Endothelial cell of umbilical vein (primary cell): ENCODE data around the gene FXYD6. TPM values are rescaled to one million over a fixed set of nuclear protein-coding genes. Genes with fewer than 3 reads are reported as not detected.

Experiments used
- BruUV-seq: library from RNA; stranded (reverse); fragments of 400-500 nt; replicated peaks from 2 replicates; lab custom pipeline; 2021; lab: Mats Ljungman, UMichigan
- CTCF ChIA-PET: fragments of 300-600, 350-600 bp; sonication (Branson Sonifier 250); formaldehyde crosslinking; loops from one replicate; lab custom pipeline; 2021; ENCODE audit warnings: antibody characterized with exemption, inconsistent platforms; lab: Charles Lee
- POLR2A ChIA-PET: fragments of 300-600, 350-600 bp; sonication (Branson Sonifier 250); formaldehyde crosslinking; loops from one replicate; lab custom pipeline; 2021; ENCODE audit warnings: antibody characterized with exemption, inconsistent platforms; lab: Charles Lee
- DNase-seq: peaks from one replicate; pipeline ENCODE4 v3.0.0-alpha.2; 2011; ENCODE audit warnings: low read depth, low spot score
- FAIRE-seq: peaks from 2 replicates; lab custom pipeline; 2011; peaks lifted over from hg19 to GRCh38; lab: Jason Lieb, UNC
- H2AFZ ChIP-seq: 2 replicates; pipeline ENCODE4 v1.6.0; 2012; ENCODE audit warnings: low read depth, low read length, control low read depth, inconsistent platforms
- H3K27ac ChIP-seq: 2 replicates; pipeline ENCODE4 v1.5.1; 2011; ENCODE audit warnings: low read depth, mild to moderate bottlenecking, control low read depth, low read length, moderate library complexity; ENCODE audit not compliant: insufficient read depth
- H3K27me3 ChIP-seq, 2 experiments: 2 replicates each; pipeline versions ENCODE4 v1.6.0 to v1.6.1; 2011; ENCODE audit warnings: low read length in 2 of 2, mixed read lengths in 1 of 2; ENCODE audit not compliant: control insufficient read depth in 2 of 2, insufficient read depth in 2 of 2
- H3K36me3 ChIP-seq, 2 experiments: 2 replicates in 1 of 2; 3 replicates in 1 of 2; pipeline ENCODE4 v1.5.1; 2011; ENCODE audit warnings: low read length in 2 of 2, mild to moderate bottlenecking in 1 of 2, moderate library complexity in 1 of 2; ENCODE audit not compliant: control insufficient read depth in 2 of 2, insufficient read depth in 2 of 2; ENCODE audit errors: extremely low read depth in 1 of 2
- H3K4me1 ChIP-seq: 3 replicates; pipeline ENCODE4 v1.5.1; 2011; ENCODE audit warnings: mild to moderate bottlenecking, low read length; ENCODE audit not compliant: control insufficient read depth, insufficient read depth; ENCODE audit errors: extremely low read depth
- H3K4me2 ChIP-seq: 2 replicates; pipeline ENCODE4 v1.6.1; 2011; ENCODE audit warnings: low read length, control low read depth, mixed read lengths; ENCODE audit not compliant: insufficient read depth
- H3K4me3 ChIP-seq, 3 experiments: fragments of 200-600 bp in 1 of 3; sonication (generic), shearing (Covaris generic) in 1 of 3; replicated peaks in 1 of 3; 2 replicates each; pipeline ENCODE4 v1.5.1; 2011 to 2016; ENCODE audit warnings: control low read depth in 3 of 3, low read length in 3 of 3, mild to moderate bottlenecking in 2 of 3, inconsistent platforms in 1 of 3, low read depth in 1 of 3, moderate library complexity in 1 of 3; ENCODE audit not compliant: insufficient read depth in 1 of 3
- H3K79me2 ChIP-seq: 2 replicates; pipeline ENCODE4 v1.6.0; 2012; ENCODE audit warnings: low read length, inconsistent platforms; ENCODE audit not compliant: control insufficient read depth, insufficient read depth
- H3K9ac ChIP-seq: replicated peaks from 2 replicates; pipeline ENCODE3; 2011; ENCODE audit warnings: low read length, control low read depth; ENCODE audit not compliant: insufficient read depth; ENCODE audit errors: extremely low read depth
- H3K9me1 ChIP-seq: replicated peaks from 3 replicates; pipeline ENCODE4 v1.6.0; 2011; ENCODE audit warnings: mild to moderate bottlenecking, low read length; ENCODE audit not compliant: control insufficient read depth, insufficient read depth; ENCODE audit errors: extremely low read depth
- H3K9me3 ChIP-seq: replicated peaks from 2 replicates; pipeline ENCODE4 v1.5.1; 2012; ENCODE audit warnings: low read length, inconsistent platforms; ENCODE audit not compliant: control insufficient read depth, insufficient read depth
- H4K20me1 ChIP-seq: replicated peaks from 2 replicates; pipeline ENCODE3; 2011; ENCODE audit warnings: mild to moderate bottlenecking, low read length; ENCODE audit not compliant: control insufficient read depth, insufficient read depth; ENCODE audit errors: extremely low read depth
- CTCF ChIP-seq, 2 donors: IDR thresholded peaks; 1 replicate in 1 of 2; 2 replicates in 1 of 2; pipeline ENCODE4 v1.5.1; 2011; ENCODE audit warnings: low read length in 2 of 2, mild to moderate bottlenecking in 2 of 2, moderate library complexity in 2 of 2, control low read depth in 1 of 2, inconsistent platforms in 1 of 2, low read depth in 1 of 2; ENCODE audit not compliant: insufficient read depth in 1 of 2; ENCODE audit errors: extremely low read depth in 1 of 2
- FOS ChIP-seq: IDR thresholded peaks from 2 replicates; pipeline ENCODE4 v1.6.1; 2011; ENCODE audit warnings: mild to moderate bottlenecking, low read length, moderate library complexity, borderline replicate concordance; ENCODE audit not compliant: insufficient read depth
- GATA2 ChIP-seq: IDR thresholded peaks from 2 replicates; pipeline ENCODE4 v1.7.0; 2011; ENCODE audit warnings: low read depth, mild to moderate bottlenecking, moderate library complexity, mixed read lengths, low read length; ENCODE audit not compliant: insufficient read length, insufficient read depth
- MAX ChIP-seq: IDR thresholded peaks from 2 replicates; pipeline ENCODE4 v1.6.1; 2011; ENCODE audit not compliant: insufficient read depth, insufficient read length
- MYC ChIP-seq: IDR thresholded peaks from one replicate; pipeline ENCODE4 v1.6.1; 2011; ENCODE audit warnings: mild to moderate bottlenecking, low read depth, low read length
- POLR2A ChIP-seq: IDR thresholded peaks from 2 replicates; pipeline ENCODE4 v1.6.1; 2012; ENCODE audit warnings: low read depth, mild to moderate bottlenecking, control low read depth, low read length
- POLR2AphosphoS5 ChIP-seq: IDR thresholded peaks from 2 replicates; pipeline ENCODE4 v1.6.1; 2012; ENCODE audit warnings: low read depth, mild to moderate bottlenecking, control low read depth, low read length, moderate library complexity; ENCODE audit not compliant: insufficient read depth
- dilution Hi-C: fragments of 300-500 bp; cut with MboI; formaldehyde crosslinking; loops from one replicate; pipeline ENCODE4 v1.15.0; 2019; ENCODE audit warnings: low sequenced_read_pairs; ENCODE audit not compliant: extremely low pct_ligation_motif_present
- intact Hi-C: fragments of 100-400 bp; cut with micrococcal nuclease; formaldehyde crosslinking; loops from one replicate; pipeline ENCODE4 v1.10.0; 2022
- polyA plus RNA-seq, 4 experiments: library from polyadenylated mRNA; depleted of rRNA in 3 of 4; stranded (reverse) in 3 of 4; unstranded in 1 of 4; fragments of >200 nt; gene quantifications; 2 replicates each; pipeline versions ENCODE4 v1.2.1 to v1.2.3, GENCODE V29; 2011 to 2012; ENCODE audit warnings: missing spikeins in 1 of 4
- total RNA-seq: library from RNA; stranded (reverse); gene quantifications from 2 replicates; pipeline ENCODE4 v1.2.3, GENCODE V29; 2021

Gene FXYD6
- total and polyA plus RNA-seq, 2 donors (not counting 3 experiments of a cell fraction or from before 2014, with no cell fraction given) = 1.4 to 8.7 TPM

- ChIA-PET POLR2A (no interaction called here), CTCF (interaction anchor here (1.2 to 12.2 kb wide), 10 partner anchors 8 to 391 kb away, joined by 4 to 520 read pairs (median 15); no protein-coding TSS in a partner anchor)
- Histone ChIP-seq H3K9ac (no peak overlapping the region), H3K27ac (no peak overlapping the region), H3K4me3 (no peak overlapping the region), H3K36me3 (no peaks in the 10 kb centered on the region), H3K79me2 (no peaks in the 10 kb centered on the region), H3K9me3 (no peaks in the 10 kb centered on the region), H3K27me3 (peaks cover 0 to 1% of the 10 kb centered on the region in 2 experiments), H3K9me1 (no peaks in the 10 kb centered on the region), H2AFZ (no peak overlapping the region), H4K20me1 (no peaks in the 10 kb centered on the region), H3K4me2 (no peak overlapping the region), H3K4me1 (peaks cover 15% of the 10 kb centered on the region)
- DNase-seq (no peak), FAIRE-seq (no peak)
- BruUV-seq = no TSS peak
- dilution Hi-C loops = no loop called here
- intact Hi-C loops = loop anchor here (10.0 kb wide), 1 partner anchor 581 kb away; the partner anchor contains the start of genes PCSK7 and RNF214
- no peak for TF ChIP-seq POLR2AphosphoS5
- no peak for TF ChIP-seq POLR2A
Observed at GRCh38 chr11:117816151-117816741, 60.2 kb downstream of the FXYD6 start.

- dilution Hi-C loops = no loop called here
- intact Hi-C loops = loop anchor here (10.0 kb wide), 1 partner anchor 581 kb away; the partner anchor contains the start of genes PCSK7 and RNF214
- ChIA-PET CTCF (interaction anchor here (1.0 to 12.2 kb wide), 6 partner anchors 7 to 389 kb away, joined by 3 to 520 read pairs (median 81); no protein-coding TSS in a partner anchor), POLR2A (no interaction called here)
- H3K9ac ChIP-seq = no peak overlapping the region
- DNase-seq = no peak
- peaks cover 15% of the 10 kb centered on the region for H3K4me1 ChIP-seq
- H3K36me3 ChIP-seq = no peaks in the 10 kb centered on the region
- H3K9me1 ChIP-seq = no peaks in the 10 kb centered on the region
- H3K27me3 ChIP-seq = peaks cover 0 to 1% of the 10 kb centered on the region in 2 experiments
- TF ChIP-seq FOS (no peak), POLR2AphosphoS5 (no peak), GATA2 (no peak), CTCF (IDR thresholded peaks at IDR 0.05; ENCODE audit: extremely low read depth in 1 of 2, insufficient read depth in 1 of 2, low read depth in 1 of 2, low read length in 2 of 2) (no peak), MYC (no peak), POLR2A (no peak), MAX (no peak)
- H3K27ac ChIP-seq = no peak overlapping the region
- no peaks in the 10 kb centered on the region for H4K20me1 ChIP-seq
- no peak for FAIRE-seq
- no peaks in the 10 kb centered on the region for H3K79me2 ChIP-seq
- H3K4me2 ChIP-seq = no peak overlapping the region
- no peak overlapping the region for H2AFZ ChIP-seq
- no peak overlapping the region for H3K4me3 ChIP-seq
- H3K9me3 ChIP-seq = no peaks in the 10 kb centered on the region
- BruUV-seq = no TSS peak
Observed at GRCh38 chr11:117815262-117815803, 61.1 kb downstream of the FXYD6 start.
